Tongue (tissue), 2 donors: ENCODE data around the gene BEGAIN. TPM values are rescaled to one million over a fixed set of nuclear protein-coding genes. Genes with fewer than 3 reads are reported as not detected.

Source experiments
- DNase-seq: peaks from one replicate; pipeline ENCODE4 v3.0.0-alpha.2; 2015
- total RNA-seq: library from RNA; depleted of rRNA; stranded (reverse); fragments of >200 nt; gene quantifications from one replicate; pipeline ENCODE4 v1.2.3, GENCODE V29; 2014

Gene BEGAIN, protein sequence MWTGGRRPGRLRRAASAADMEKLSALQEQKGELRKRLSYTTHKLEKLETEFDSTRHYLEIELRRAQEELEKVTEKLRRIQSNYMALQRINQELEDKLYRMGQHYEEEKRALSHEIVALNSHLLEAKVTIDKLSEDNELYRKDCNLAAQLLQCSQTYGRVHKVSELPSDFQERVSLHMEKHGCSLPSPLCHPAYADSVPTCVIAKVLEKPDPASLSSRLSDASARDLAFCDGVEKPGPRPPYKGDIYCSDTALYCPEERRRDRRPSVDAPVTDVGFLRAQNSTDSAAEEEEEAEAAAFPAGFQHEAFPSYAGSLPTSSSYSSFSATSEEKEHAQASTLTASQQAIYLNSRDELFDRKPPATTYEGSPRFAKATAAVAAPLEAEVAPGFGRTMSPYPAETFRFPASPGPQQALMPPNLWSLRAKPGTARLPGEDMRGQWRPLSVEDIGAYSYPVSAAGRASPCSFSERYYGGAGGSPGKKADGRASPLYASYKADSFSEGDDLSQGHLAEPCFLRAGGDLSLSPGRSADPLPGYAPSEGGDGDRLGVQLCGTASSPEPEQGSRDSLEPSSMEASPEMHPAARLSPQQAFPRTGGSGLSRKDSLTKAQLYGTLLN
- 3.3 TPM for total RNA-seq

DNA sequence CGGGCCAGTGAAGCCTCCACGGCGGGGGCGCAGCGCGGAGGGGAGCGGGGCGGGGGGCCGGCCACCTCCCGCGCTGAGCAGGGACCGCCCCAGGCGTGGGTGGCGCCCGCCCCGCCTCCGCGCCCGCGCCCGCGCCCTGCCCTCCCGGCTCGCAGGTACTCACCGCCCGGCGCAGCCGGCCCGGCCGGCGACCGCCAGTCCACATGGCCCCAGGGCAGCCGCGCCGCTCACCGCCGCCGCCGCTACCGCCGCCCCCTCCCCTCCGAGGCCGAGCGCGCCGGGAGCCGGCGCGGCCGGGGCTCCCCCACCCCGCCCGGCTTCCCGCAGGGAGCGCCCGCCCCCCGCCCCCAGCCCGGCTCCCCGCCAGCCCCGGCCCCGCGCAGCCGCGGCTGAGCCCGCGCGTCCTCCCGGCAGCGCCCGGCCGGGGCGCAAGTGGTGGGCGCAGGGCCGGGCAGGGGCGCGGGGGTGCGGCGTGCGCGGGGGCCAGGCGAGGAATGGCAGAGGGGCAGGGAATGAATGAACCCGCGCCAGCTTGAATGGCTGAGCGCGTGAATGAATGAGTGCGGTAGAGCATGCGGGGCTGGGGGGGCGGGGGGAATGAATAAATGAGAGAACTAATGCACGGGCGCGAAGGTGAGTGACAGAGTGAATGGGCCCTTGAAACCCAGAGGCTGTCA, at the start of gene BEGAIN:
Gene BEGAIN (minus strand): TSS at position 332 of the 677 bp plus-strand sequence. CDS start 127 bp downstream, at position 205.
- peak; percentile 32 for DNase-seq

DNA sequence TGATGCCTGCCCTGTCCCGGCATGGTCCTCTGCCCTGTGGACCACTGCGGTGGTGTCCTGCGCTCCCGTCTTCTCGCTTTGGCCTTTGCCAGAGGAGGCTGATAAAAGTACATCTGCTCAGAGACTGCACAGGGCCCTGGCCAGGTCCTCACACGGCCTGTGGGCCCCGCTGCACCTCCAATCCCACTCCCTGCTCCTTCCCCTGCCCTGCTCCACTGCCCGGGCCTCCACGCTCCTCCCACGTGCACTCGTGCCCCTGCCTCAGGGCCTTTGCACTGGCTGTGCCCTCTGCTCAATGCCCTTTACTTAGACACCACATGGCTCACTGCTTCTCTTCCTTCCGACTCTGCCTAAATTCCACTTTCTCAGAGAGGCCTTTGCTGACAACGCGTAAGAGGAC, 49.3 kb upstream of the BEGAIN start:
- DNase-seq, result no peak

DNA sequence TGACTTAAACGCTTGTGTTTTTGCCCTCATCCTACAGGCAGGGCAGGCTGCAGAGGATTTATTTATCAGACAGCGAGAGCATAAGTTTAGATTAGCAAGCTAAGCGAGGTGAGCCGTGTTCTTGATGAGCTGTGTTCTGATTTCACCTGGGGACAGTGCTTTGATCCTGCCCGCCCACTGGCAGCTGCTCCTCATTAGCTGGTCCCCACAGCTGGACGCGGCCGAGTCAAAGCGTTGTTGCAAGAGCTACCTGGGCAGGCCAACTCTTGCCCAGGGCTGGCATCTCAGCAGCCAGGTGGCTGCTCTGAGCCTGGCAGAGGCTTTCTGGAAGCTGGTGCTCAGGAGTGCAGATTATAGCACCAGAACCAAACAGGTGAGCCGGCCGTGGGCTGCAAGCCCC, 46.8 kb upstream of the BEGAIN start:
- no peak for DNase-seq

GRCh38 chr14:100633406-100633805, 46.2 kb upstream of the BEGAIN start:
- DNase-seq, result no peak

DNA sequence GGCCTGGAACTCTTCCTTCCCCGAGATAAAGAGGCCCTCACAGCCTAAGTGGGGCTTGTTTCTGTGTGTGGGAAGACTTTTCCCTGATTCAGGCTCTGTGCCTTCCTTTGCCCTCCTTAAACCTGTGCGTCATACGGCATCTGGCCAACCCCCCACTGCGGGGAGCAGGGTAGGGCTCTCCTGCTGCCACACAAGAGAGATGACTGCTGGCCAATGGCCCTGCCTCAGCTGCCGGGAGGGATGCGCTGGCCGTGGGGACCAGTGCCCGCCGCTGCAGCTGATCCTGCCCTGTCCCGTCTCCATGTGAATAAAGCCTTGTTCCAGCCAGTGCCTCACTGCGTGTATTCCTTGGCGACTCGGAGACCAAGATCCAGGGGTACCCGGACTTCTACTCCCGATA, 42.5 kb upstream of the BEGAIN start:
- DNase-seq, result no peak

DNA sequence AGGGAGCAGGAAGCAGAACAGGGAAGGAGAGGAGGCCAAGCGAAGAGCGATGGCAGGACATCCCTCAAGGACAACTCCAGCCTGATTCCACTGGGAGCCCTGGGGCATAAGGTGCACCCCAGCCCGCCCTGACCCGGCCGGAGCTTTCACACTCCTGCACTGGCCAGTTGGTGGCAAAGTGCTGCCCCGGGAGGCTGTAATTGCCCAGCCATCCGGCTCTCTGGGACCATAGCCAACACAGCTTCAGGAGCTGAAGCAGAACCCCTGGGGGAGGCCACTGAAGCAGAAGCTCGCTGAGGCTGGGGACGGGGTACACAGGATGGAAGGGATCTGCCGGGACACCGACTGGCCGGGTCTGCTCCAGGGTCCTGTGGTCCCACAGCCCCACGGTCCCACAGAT, 41.9 kb upstream of the BEGAIN start:
- DNase-seq, result no peak

- DNase-seq, result no peak
Measured at GRCh38 chr14:100628225-100628624, 41.0 kb upstream of the BEGAIN start.

DNA sequence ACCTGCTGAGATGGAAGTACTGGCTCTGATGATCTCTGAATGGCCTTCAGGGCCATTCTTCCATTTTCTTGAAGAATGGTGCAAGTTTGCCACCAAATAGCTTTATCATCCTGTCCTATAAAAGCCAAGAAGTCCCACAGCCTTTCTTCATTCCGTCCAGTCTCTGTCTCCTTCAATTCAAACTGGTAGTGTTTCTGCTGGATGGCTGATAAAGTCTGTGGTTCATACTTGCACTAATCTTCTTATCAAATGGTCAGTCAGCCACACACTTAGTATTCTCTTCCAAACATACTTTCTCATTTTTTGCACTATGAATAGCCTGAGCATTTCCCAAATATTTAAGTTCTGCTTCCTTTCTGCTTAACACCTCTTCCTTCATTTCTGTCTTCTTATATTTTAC, 39.4 kb upstream of the BEGAIN start:
- DNase-seq, result no peak

DNA sequence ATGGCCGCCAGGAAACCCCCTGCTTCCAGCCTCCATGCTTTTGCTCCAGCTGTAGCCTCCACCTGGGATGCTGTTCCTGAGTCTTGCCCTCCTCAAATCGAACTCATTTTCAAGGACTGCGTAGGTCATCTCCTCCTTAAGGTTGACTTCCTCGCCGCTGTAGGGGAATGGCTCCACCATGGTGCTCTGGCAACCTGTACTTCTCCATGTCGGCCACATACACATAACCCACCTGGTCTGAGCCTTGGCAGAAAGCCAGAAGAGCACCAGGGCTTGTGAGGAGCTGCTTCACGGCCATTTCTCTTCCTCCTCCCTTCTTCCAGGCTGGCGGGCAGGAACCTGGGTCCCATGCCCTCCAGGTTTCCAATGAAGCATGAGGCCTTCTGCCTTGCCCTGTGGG, 36.7 kb upstream of the BEGAIN start:
- no peak for DNase-seq

DNA sequence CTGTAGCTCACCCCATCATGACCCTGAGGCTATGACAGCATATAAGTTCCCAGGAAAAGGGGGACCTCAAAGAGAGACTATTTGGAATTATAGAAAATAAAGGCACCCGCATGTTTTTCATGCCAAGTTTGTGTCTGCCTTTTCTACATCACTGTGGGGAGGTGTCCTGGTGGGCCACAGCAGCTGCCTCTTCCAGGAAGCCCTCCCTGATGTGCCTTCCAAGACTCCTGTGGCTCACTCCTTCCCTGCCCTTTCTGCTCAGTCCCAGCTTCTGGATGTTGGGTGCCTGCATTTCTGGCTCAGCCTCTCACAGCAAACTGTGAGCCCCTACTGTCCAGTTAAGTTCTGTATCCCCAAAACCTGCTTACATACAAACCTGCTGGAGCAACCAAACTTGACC, 36.3 kb upstream of the BEGAIN start:
- no peak for DNase-seq

DNA sequence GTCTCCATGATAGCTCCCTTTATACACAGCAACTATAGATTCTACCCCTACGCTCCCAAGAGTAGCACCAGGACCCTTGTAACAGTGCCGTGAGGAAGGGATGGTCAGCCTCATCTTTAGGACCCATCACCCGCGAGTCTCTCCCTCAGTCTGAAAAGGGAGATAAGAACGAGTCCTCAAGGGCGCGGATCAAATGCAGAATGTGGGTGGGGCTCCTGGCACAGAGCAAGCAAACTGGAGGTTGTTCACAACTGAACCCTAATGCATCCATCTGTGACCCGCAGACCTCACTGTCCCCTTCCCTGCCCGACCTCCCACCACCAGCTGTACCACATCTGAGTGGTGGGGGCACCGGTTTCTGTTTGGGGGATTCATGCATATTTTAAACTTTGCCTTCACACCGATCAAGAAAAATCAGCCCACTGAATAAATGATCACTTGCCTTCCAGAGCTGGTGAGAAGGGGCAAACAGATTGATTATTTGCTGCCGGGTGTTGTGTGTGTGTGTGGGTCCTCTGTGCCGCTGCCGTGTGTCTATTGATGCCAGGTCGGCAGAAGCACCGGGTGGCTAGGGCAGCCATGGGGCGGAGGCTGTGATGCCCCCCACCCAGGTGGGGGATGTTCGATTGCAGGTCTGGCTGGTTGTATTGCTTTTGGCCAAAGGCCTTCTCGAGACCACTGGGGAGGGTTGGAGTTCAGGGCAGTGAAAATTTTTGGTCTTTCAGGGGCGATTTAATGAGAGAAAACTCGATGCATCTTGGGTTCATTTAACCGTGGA, 35.7 kb upstream of the BEGAIN start:
- no peak for DNase-seq

DNA sequence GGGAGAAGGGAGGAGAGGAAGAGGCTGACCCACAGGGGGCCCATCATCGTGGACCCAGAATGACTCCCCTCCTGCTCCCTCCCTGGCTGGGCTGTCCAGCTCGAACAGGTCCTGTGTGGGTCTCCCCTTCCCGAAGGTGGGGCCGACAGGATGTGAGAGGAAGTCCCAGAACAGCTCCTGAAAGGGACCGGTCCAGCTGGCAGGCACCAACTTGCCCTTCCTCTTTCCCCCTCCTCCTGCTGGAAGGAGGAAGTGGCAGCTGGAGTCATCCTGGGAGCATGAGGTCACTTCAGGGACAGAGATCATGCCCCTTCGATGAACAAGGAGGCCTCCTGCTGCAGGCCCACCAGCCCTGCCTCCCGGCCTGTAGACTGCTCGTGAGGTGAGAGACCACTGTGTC, 35.0 kb upstream of the BEGAIN start:
- no peak for DNase-seq

DNA sequence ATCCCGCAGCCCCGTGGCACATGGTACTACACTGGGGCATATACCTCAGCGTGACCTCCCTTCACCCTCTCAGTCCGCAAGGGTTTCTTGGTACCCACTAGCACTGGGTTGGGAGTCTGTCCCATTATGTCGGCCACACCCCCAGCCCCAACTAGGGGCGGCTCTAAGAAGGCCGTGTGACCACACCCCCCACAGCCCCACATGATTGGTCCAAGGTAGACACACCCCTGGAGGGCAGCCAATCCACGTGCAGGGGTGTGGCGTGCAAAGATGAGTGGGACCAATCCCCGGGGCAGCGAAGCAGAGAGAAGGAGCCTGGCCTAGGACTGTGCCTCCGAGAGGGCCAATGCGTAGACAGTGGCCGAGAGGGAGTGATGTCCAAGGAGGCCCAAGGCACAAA, 34.6 kb upstream of the BEGAIN start:
- DNase-seq, result no peak

DNA sequence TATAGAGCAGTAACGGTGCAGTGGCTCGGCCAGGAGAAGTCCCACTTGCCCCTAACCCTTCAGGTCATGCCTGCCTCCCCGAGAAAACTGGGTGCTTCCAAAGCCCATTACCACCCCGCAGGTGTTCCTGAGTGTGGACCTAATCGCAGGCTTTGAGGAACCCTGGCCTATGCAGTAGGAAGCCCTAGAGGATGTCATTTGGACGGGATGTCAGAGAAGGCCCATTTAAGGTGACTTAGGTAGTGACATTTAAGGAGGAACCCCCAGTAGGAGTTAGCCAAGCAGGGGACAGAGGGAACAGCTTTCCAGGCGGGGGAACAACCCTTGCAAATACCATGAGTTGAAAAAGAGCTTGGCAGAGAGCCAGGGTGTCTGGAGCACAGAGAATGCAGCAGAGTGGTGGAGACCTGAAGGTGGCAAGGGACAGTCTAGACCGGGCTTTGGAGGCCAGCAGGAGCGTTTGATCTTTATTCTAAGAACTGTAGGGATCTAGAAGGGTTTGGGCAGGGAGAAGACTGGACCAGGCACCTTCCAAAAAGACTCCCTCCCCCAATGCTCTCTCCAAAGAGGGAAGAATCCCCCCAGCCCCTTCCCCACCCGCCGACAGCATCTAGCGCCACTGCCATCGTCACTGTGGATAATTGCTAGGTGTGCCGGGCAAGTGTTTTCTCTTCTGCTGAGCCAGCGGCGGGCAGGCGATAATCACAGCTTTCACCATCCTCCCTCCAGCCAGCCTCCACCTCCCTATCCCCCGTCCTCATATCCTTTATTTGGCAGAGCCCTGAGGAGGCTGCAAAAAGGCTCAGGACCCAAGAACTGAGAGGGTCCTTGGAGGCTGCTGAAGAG, 33.3 kb upstream of the BEGAIN start:
- DNase-seq, result no peak

- no peak for DNase-seq
Measured at GRCh38 chr14:100619396-100620254, 32.4 kb upstream of the BEGAIN start.

GRCh38 chr14:100618763-100619320, 31.6 kb upstream of the BEGAIN start:
- DNase-seq, result no peak

DNA sequence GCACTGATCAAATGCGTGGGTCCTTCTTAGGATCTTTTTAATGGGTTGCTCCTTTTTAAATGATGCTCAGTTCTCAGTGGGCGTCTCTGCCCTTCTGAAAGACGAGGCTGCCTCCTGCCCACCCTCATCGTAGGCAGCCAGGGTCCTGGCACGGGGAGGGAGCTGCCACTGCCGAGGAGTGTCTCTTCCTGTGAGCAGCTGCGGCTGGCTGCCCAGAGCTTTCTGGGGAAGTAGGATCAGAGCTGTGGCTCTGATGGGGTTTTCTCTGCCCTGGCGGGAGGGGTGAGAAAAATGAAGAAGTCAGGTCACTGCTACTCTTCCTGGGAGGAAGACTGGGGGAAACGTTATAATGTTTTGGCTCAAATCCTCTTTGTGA, 31.1 kb upstream of the BEGAIN start:
- DNase-seq, result peak; percentile 79

DNA sequence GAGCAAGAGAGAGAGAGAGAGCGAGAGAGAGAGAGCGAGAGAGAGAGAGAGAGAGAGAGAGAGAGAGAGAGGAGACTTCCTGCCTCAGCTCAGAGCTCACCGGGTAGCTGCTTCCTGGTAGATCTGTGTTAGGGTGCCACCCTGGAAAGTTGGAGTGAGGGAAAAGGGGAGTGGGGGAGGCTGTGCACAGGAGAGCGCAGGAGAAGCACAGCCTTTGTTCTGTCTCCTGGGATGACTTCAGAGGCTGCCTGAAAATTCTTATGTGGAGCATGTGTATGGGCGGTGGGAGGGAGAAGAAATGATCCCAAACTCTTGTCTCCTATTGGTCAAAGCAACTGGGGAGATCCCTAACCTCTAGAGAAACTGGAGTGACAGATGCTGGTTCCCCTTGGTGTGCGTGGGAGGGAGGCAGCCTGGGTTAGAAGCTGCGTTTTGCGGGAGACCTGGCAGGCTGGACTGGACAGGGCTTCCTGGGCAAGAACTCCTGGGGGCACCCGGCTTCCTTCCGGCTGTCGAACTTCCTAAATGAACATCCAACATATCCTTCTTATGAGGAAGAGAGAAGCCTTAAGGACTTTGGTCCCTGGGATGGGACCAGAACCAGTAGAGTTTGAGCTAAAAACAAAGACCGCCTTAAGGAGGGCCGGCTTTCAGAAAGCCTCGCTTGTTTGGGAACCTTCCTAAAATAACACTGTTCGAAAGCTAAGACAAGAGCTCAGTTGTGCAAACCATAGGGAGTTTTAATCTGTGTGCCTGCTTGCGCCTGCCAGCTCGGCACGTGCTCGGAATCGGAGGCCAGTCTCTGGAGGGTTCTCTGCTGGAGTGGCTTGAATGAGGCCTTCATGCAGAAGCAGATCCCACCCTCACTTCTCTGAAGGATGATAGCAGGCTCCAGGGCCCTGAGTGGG, 30.4 kb upstream of the BEGAIN start:
- DNase-seq, result peak; percentile 88

- DNase-seq, result no peak
Measured at GRCh38 chr14:100616854-100617409, 29.7 kb upstream of the BEGAIN start.
